Keratinocyte (primary cell): Measurements from ENCODE around the gene RFX6.

Source experiments
- CTCF ChIP-seq, 3 experiments: IDR thresholded peaks in 1 of 3; conservative IDR thresholded peaks in 1 of 3; optimal IDR thresholded peaks in 1 of 3; 2 replicates in 2 of 3; 3 replicates in 1 of 3; pipeline versions ENCODE3 to v1.5.1; 2011; ENCODE audit warnings: low read length in 3 of 3, mild to moderate bottlenecking in 3 of 3, moderate library complexity in 2 of 3, control low read depth in 1 of 3, inconsistent platforms in 1 of 3; ENCODE audit not compliant: insufficient read depth in 2 of 3; ENCODE audit errors: extremely low read depth in 1 of 3
- EZH2 ChIP-seq: IDR thresholded peaks from one replicate; pipeline ENCODE4 v1.6.1; 2012; ENCODE audit warnings: inconsistent platforms, mild to moderate bottlenecking, low read length, moderate library complexity

DNA sequence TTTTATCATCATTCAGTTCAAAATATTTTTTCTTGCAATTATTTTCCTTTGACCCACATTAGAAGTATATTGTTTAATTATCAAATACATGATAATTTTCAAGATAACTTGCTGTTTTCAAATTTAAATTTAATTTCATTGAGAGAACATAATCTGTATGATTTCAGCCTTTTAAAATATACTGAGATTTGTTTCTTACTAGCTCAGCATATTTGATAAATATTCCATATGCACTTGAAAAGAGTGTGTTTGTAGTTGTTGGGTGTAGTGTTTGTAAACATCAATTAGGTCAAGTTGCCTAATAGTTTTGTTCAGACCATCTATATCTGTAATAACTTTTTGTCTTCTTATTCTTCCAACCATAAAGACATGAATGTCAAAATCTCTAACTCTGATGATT lies 19.0 kb upstream of the RFX6 start:
- TF ChIP-seq CTCF (optimal IDR thresholded peaks at IDR 0.05 in 1 of 3, IDR thresholded peaks at IDR 0.05 in 1 of 3, conservative IDR thresholded peaks at IDR 0.05 in 1 of 3; ENCODE audit: extremely low read depth in 1 of 3, insufficient read depth in 2 of 3, low read length in 3 of 3) (no peak), EZH2 (no peak)
